ENCODE results near the gene BCL2. TPM values are rescaled to one million over a fixed set of nuclear protein-coding genes. Genes with fewer than 3 reads are reported as not detected.

BCL2 gene
- total RNA-seq, 2 donors from 2014 or later: 14.8 to 38.4 TPM

DNA sequence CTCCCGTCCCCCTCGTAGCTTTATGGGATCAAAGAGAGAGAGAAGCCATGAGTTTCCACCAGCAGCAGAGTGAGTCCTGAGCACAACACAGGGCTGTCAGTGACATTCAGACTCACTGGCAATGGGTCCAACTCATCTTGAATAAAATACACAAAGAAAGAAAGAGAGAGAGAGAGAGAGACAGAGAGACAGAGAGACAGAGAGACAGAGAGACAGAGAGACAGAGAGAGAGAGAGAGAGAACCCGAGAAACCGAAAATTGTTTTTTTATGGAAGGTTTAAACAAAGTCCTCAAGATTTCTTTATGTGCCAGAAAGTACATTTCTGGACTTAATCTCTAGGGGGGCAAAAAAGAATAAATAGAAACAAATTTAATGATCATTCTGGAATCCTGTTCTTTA is 11.5 kb upstream of the BCL2 start:
- WGBS: 89% methylated on average over 4 of the region's 4 CpGs
- Histone ChIP-seq H3K4me3 (no peak overlapping the region), H3K36me3 (no peaks in the 10 kb centered on the region), H3K27me3 (replicated peaks; ENCODE audit: insufficient read depth) (no peaks in the 10 kb centered on the region), H3K27ac (no peak overlapping the region), H3K9me3 (no peaks in the 10 kb centered on the region), H3K4me1 (replicated peaks) (no peaks in the 10 kb centered on the region)
- intact Hi-C loops (cut with DNase I): no loop called here
- TF ChIP-seq POLR2AphosphoS5 (IDR thresholded peaks at IDR 0.05) (no peak), POLR2A (IDR thresholded peaks at IDR 0.05) (no peak)
- TF ChIP-seq, protein P1, sequence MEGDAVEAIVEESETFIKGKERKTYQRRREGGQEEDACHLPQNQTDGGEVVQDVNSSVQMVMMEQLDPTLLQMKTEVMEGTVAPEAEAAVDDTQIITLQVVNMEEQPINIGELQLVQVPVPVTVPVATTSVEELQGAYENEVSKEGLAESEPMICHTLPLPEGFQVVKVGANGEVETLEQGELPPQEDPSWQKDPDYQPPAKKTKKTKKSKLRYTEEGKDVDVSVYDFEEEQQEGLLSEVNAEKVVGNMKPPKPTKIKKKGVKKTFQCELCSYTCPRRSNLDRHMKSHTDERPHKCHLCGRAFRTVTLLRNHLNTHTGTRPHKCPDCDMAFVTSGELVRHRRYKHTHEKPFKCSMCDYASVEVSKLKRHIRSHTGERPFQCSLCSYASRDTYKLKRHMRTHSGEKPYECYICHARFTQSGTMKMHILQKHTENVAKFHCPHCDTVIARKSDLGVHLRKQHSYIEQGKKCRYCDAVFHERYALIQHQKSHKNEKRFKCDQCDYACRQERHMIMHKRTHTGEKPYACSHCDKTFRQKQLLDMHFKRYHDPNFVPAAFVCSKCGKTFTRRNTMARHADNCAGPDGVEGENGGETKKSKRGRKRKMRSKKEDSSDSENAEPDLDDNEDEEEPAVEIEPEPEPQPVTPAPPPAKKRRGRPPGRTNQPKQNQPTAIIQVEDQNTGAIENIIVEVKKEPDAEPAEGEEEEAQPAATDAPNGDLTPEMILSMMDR (IDR thresholded peaks at IDR 0.05): no peak
- DNase-seq (ENCODE audit: low spot score): no peak

DNA sequence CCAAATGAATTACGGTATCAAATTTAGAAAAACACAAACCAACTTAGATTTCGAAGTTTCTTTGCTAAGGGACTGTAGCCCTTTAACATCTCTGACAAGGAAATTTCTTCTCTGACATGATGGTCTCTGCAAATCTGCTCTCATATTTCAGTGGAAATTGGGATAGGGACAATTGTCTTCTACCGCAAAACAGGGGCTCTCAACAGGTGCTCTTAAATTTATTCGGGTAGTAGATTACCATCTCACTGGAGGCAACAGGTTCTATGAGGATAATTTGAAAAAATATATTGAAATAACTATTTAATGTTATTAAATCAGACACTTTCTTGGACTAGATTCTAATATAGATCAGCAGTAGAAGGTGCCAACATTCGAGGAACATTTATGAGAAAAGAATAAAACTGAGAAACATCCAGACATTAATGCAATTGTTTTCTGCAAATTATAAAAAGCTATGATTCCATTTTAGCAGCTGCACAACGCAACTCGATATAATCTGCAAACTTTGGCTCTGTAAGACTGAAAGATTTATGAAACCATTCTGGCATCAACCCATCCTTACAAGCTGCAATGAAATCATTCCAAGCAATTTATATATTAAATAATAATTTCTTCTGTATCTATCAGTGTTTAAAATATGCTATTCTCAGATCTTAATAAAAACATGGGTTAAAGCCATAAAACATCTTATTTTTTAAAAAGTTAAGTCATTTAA is 10.0 kb upstream of the BCL2 start:
- Histone ChIP-seq H3K9me3 (no peaks in the 10 kb centered on the region), H3K36me3 (no peaks in the 10 kb centered on the region), H3K4me3 (no peak overlapping the region), H3K27ac (no peak overlapping the region), H3K4me1 (replicated peaks) (no peaks in the 10 kb centered on the region), H3K27me3 (replicated peaks; ENCODE audit: insufficient read depth) (no peaks in the 10 kb centered on the region)
- no peak for TF ChIP-seq POLR2A (IDR thresholded peaks at IDR 0.05)
- TF ChIP-seq, protein P1 (IDR thresholded peaks at IDR 0.05): no peak
- no peak for TF ChIP-seq POLR2AphosphoS5 (IDR thresholded peaks at IDR 0.05)
- 40% methylated on average over 7 of the region's 7 CpGs for whole genome bisulfite sequencing
- intact Hi-C loops (cut with DNase I): no loop called here
- no peak for DNase-seq (ENCODE audit: low spot score)

DNA sequence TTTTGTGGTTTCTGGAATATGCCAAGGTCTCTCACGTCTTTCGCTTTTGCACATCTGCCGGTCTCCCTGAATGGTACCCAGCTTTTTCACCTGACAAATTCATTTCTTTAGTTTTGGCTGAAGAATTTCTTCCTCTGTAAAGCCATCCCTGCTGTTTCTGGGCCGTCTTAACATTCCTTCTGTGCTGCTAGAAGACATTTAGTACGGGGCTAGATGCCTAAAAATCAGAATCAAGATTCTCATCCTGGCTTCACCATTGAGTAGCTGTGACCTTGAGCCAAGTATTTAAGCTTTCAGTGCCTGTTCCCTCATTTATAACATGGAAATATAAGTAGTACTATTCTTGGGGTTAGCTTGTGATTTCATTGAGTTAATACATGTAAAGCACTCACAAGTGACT is 6.4 kb upstream of the BCL2 start:
- no peak for DNase-seq (ENCODE audit: low spot score)
- Histone ChIP-seq H3K27ac (no peak overlapping the region), H3K27me3 (replicated peaks; ENCODE audit: insufficient read depth) (no peaks in the 10 kb centered on the region), H3K36me3 (no peaks in the 10 kb centered on the region), H3K4me3 (no peak overlapping the region), H3K4me1 (replicated peaks) (no peaks in the 10 kb centered on the region), H3K9me3 (no peaks in the 10 kb centered on the region)
- TF ChIP-seq POLR2AphosphoS5 (IDR thresholded peaks at IDR 0.05) (no peak), POLR2A (IDR thresholded peaks at IDR 0.05) (no peak)
- TF ChIP-seq, protein P1 (IDR thresholded peaks at IDR 0.05): no peak
- 83% methylated on average over 5 of the region's 5 CpGs for WGBS
- intact Hi-C loops (cut with DNase I): no loop called here

DNA sequence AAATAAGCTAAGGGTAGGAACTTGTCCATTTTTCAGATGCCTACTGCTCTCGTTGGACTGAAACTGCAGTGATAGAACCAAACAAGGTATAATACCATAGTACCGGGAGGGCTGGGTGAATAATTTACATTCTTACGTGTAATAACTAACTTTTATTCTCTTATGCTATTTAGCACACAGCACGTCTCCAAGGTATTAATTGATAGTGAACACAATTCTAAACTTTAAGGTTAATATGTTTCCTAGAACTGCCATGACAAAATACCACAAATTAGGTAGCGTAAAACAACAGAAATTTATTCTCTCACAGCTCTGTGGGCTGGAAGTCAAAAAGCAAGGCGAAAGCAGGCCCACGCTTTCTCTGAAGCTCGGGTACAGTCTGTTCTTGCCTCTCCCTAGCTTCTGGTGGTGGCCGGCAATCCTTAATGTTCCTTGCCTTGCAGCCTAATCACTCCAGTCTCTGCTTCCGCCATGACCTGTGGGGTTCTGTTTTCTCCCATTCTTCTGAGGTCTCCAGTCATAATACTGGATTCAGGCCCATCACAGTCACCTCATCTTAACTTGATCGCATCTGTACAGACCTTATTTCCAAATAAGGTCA is 5.6 kb upstream of the BCL2 start:
- 86% methylated on average over 11 of the region's 11 CpGs for WGBS

More for the DNA sequence above, 5.6 kb upstream of the BCL2 start:
- no peak overlapping the region for H3K27ac ChIP-seq
- intact Hi-C loops (cut with DNase I): no loop called here
- no peaks in the 10 kb centered on the region for H3K9me3 ChIP-seq
- TF ChIP-seq POLR2A (IDR thresholded peaks at IDR 0.05) (no peak), POLR2AphosphoS5 (IDR thresholded peaks at IDR 0.05) (no peak)
- TF ChIP-seq, protein P1 (IDR thresholded peaks at IDR 0.05): no peak
- H3K4me1 ChIP-seq (replicated peaks): no peaks in the 10 kb centered on the region
- no peaks in the 10 kb centered on the region for H3K27me3 ChIP-seq (replicated peaks; ENCODE audit: insufficient read depth)
- no peak for DNase-seq (ENCODE audit: low spot score)
- no peaks in the 10 kb centered on the region for H3K36me3 ChIP-seq
- no peak overlapping the region for H3K4me3 ChIP-seq

All from prostate gland (tissue), 2 donors.